Caco-2 (cell line): Measurements from ENCODE around the gene LENG1. TPM values are rescaled to one million over a fixed set of nuclear protein-coding genes. Genes with fewer than 3 reads are reported as not detected.
"Not testable (repeated sequence)": the region's sequence is repeated elsewhere in the genome, so short reads cannot be mapped to it uniquely, and the experiment has no call there.

Source experiments
- BruUV-seq: library from RNA; stranded (reverse); fragments of 400-500 nt; replicated peaks from 2 replicates; lab custom pipeline; 2021; lab: Mats Ljungman, UMichigan
- CTCF ChIA-PET: fragments of 300-600 bp; sonication (Branson Sonifier 250); formaldehyde crosslinking; loops from one replicate; lab custom pipeline; 2022; ENCODE audit warnings: antibody characterized with exemption; lab: Charles Lee
- POLR2A ChIA-PET: fragments of 300-600 bp; sonication (Branson Sonifier 250); formaldehyde crosslinking; loops from one replicate; lab custom pipeline; 2022; ENCODE audit warnings: antibody characterized with exemption; lab: Charles Lee
- DNase-seq, 2 experiments: peaks; one replicate each; pipeline versions ENCODE4 v3.0.0 to v3.0.0-alpha.2; 2020 to 2022
- H3K27me3 ChIP-seq: replicated peaks from 2 replicates; pipeline ENCODE4 v1.6.0; 2011; ENCODE audit warnings: low read length; ENCODE audit not compliant: control insufficient read depth, insufficient read depth
- H3K36me3 ChIP-seq: 2 replicates; pipeline ENCODE4 v1.5.1; 2011; ENCODE audit warnings: low read length; ENCODE audit not compliant: control insufficient read depth, insufficient read depth
- H3K4me1 ChIP-seq: fragments of 250-450 bp; sonication (Bioruptor Pico); 2 replicates; pipeline ENCODE4 v1.5.1; 2020; ENCODE audit warnings: mild to moderate bottlenecking
- H3K4me3 ChIP-seq: 2 replicates; pipeline ENCODE4 v1.5.1; 2011; ENCODE audit warnings: low read depth, mild to moderate bottlenecking, control low read depth, low read length
- H3K9me3 ChIP-seq: fragments of 250-450 bp; sonication (Bioruptor Pico); 2 replicates; pipeline ENCODE4 v1.5.1; 2020; ENCODE audit warnings: mild to moderate bottlenecking, moderate library complexity
- H3K27ac Mint-ChIP-seq: one replicate; pipeline ENCODE4 v1.8.0; 2022; ENCODE audit warnings: mixed read lengths; ENCODE audit not compliant: unreplicated experiment
- H3K27me3 Mint-ChIP-seq: one replicate; pipeline ENCODE4 v1.8.0; 2022; ENCODE audit warnings: mixed read lengths; ENCODE audit not compliant: insufficient read depth, unreplicated experiment
- H3K36me3 Mint-ChIP-seq: one replicate; pipeline ENCODE4 v1.8.0; 2022; ENCODE audit warnings: mild to moderate bottlenecking, mixed read lengths; ENCODE audit not compliant: insufficient read depth, unreplicated experiment
- H3K4me1 Mint-ChIP-seq: one replicate; pipeline ENCODE4 v1.8.0; 2022; ENCODE audit warnings: low read depth, mixed read lengths; ENCODE audit not compliant: unreplicated experiment
- H3K4me3 Mint-ChIP-seq: one replicate; pipeline ENCODE4 v1.8.0; 2022; ENCODE audit warnings: mild to moderate bottlenecking, moderate library complexity, mixed read lengths; ENCODE audit not compliant: unreplicated experiment
- H3K9me3 Mint-ChIP-seq: one replicate; pipeline ENCODE4 v1.8.0; 2022; ENCODE audit warnings: mixed read lengths; ENCODE audit not compliant: unreplicated experiment
- CTCF ChIP-seq, 2 experiments: fragments of 200-600 bp in 1 of 2; IDR thresholded peaks; 1 replicate in 1 of 2; 2 replicates in 1 of 2; pipeline versions ENCODE4 v1.5.1 to v1.8.0; 2011 to 2022; ENCODE audit warnings: antibody characterized with exemption in 1 of 2, control low read depth in 1 of 2, inconsistent platforms in 1 of 2, low read depth in 1 of 2, low read length in 1 of 2, mild to moderate bottlenecking in 1 of 2, moderate library complexity in 1 of 2; ENCODE audit not compliant: insufficient read depth in 1 of 2, severe bottlenecking in 1 of 2, unreplicated experiment in 1 of 2
- intact Hi-C: fragments of 100-400 bp; cut with micrococcal nuclease; formaldehyde crosslinking; loops from one replicate; pipeline ENCODE4 v1.10.0; 2022; ENCODE audit not compliant: unreplicated experiment
- total RNA-seq: library from RNA; stranded (reverse); gene quantifications from 2 replicates; pipeline ENCODE4 v1.2.3, GENCODE V29; 2022

The LENG1 gene
- total RNA-seq, 1 experiment from 2014 or later, result 6.9 TPM

GRCh38 chr19:54207983-54208783 is 48.7 kb upstream of the LENG1 start:
- BruUV-seq, result no TSS peak

DNA sequence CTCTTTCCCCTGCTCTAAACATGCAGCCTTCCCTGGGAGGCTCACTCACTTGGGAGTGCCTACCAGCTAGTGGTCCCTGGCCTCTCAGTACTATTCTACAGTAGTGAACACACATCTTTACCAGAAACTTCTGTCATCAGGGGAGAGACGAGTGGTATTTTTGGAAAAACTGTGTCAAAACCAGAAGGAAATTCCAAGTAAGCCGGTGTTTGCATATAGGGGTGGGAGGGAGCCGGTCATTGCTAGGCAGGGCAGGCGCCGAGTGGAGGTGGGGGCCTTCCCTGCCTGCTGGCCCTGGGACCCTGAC is 48.1 kb upstream of the LENG1 start:
- Mint-ChIP-seq H3K36me3 (peaks cover 99% of the 10 kb centered on the region), H3K4me1 (peaks cover 56% of the 10 kb centered on the region), H3K27me3 (no peaks in the 10 kb centered on the region), H3K9me3 (no peaks in the 10 kb centered on the region), H3K27ac (peak overlapping the region; percentile 78), H3K4me3 (peak overlapping the region; percentile 45)
- H3K4me1 ChIP-seq, result peaks cover 85% of the 10 kb centered on the region
- POLR2A ChIA-PET, result interaction anchor here (1.1 to 4.8 kb wide), 2 partner anchors 17 to 35 kb away, joined by 3 to 36 read pairs; partner anchors contain the start of genes MBOAT7, TMC4 and TSEN34
- TF ChIP-seq CTCF (IDR thresholded peaks at IDR 0.05; ENCODE audit: insufficient read depth in 1 of 2, low read depth in 1 of 2, low read length in 1 of 2, severe bottlenecking in 1 of 2, unreplicated experiment in 1 of 2), result no peak
- no peaks in the 10 kb centered on the region for H3K27me3 ChIP-seq
- H3K9me3 ChIP-seq, result no peaks in the 10 kb centered on the region
- intact Hi-C loops, result no loop called here
- CTCF ChIA-PET, result no interaction called here
- BruUV-seq, result no TSS peak
- DNase-seq, result no peak
- H3K4me3 ChIP-seq, result no peak overlapping the region
- peaks cover 21% of the 10 kb centered on the region for H3K36me3 ChIP-seq

More at GRCh38 chr19:54207983-54208783, 48.7 kb upstream of the LENG1 start:
- H3K27ac Mint-ChIP-seq, result peak overlapping the region; percentile 78
- POLR2A ChIA-PET, result interaction anchor here (1.1 to 4.8 kb wide), 2 partner anchors 18 to 35 kb away, joined by 3 to 36 read pairs; partner anchors contain the start of genes MBOAT7, TMC4 and TSEN34
- peaks cover 51% of the 10 kb centered on the region for H3K4me1 Mint-ChIP-seq
- Histone ChIP-seq H3K9me3 (no peaks in the 10 kb centered on the region), H3K36me3 (peaks cover 18% of the 10 kb centered on the region), H3K4me3 (no peak overlapping the region), H3K4me1 (peaks cover 79% of the 10 kb centered on the region), H3K27me3 (no peaks in the 10 kb centered on the region)
- peaks cover 99% of the 10 kb centered on the region for H3K36me3 Mint-ChIP-seq
- no peaks in the 10 kb centered on the region for H3K27me3 Mint-ChIP-seq
- DNase-seq, result peak; percentile 48 to 62
- intact Hi-C loops, result loop anchor here (2.0 kb wide), 1 partner anchor 35 kb away; the partner anchor contains the start of gene TMC4
- H3K9me3 Mint-ChIP-seq, result no peaks in the 10 kb centered on the region
- CTCF ChIA-PET, result no interaction called here
- H3K4me3 Mint-ChIP-seq, result peak overlapping the region; percentile 45
- no peak for TF ChIP-seq CTCF (IDR thresholded peaks at IDR 0.05; ENCODE audit: insufficient read depth in 1 of 2, low read depth in 1 of 2, low read length in 1 of 2, severe bottlenecking in 1 of 2, unreplicated experiment in 1 of 2)

DNA sequence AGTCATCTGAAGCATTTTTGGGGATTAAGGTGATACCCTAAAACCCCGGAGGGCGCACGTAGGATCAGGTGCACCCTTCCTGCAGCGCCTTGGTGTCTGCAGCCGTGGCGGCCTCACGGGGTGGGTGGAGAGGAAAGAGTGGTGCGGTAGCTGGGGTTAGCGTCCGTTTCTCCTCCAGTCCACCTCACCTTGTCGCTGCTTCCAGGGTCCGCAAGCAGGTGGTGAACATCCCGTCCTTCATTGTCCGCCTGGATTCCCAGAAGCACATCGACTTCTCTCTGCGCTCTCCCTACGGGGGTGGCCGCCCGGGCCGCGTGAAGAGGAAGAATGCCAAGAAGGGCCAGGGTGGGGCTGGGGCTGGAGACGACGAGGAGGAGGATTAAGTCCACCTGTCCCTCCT is 47.7 kb upstream of the LENG1 start:
- peak overlapping the region; percentile 78 for H3K27ac Mint-ChIP-seq
- POLR2A ChIA-PET, result interaction anchor here (4.8 kb wide), 1 partner anchor 17 kb away, joined by 36 read pairs; the partner anchor contains the start of genes MBOAT7 and TSEN34
- H3K4me1 Mint-ChIP-seq, result peaks cover 59% of the 10 kb centered on the region
- H3K36me3 ChIP-seq, result peaks cover 23% of the 10 kb centered on the region
- H3K9me3 Mint-ChIP-seq, H3K27me3 ChIP-seq, BruUV-seq, CTCF ChIA-PET, H3K9me3 ChIP-seq, H3K4me3 ChIP-seq, DNase-seq, intact Hi-C loops, H3K27me3 Mint-ChIP-seq: not testable (repeated sequence)
- peaks cover 89% of the 10 kb centered on the region for H3K4me1 ChIP-seq
- peaks cover 99% of the 10 kb centered on the region for H3K36me3 Mint-ChIP-seq
- H3K4me3 Mint-ChIP-seq, result peak overlapping the region; percentile 45
